GM12865 (cell line): Measurements from ENCODE around the gene THBS2.

ENCODE experiments used
- DNase-seq: peaks from one replicate; pipeline ENCODE4 v3.0.0; 2010; ENCODE audit warnings: low read depth
- H3K4me3 ChIP-seq: 2 replicates; pipeline ENCODE4 v1.5.1; 2011; ENCODE audit warnings: mild to moderate bottlenecking, low read depth, low read length, control low read depth
- TF ChIP-seq, protein P1 (sequence below): IDR thresholded peaks from 2 replicates; pipeline ENCODE4 v1.5.1; 2011; ENCODE audit warnings: low read length, control low read depth, low read depth, inconsistent platforms; ENCODE audit not compliant: insufficient read depth; ENCODE audit errors: missing control alignments

THBS2 gene

DNA sequence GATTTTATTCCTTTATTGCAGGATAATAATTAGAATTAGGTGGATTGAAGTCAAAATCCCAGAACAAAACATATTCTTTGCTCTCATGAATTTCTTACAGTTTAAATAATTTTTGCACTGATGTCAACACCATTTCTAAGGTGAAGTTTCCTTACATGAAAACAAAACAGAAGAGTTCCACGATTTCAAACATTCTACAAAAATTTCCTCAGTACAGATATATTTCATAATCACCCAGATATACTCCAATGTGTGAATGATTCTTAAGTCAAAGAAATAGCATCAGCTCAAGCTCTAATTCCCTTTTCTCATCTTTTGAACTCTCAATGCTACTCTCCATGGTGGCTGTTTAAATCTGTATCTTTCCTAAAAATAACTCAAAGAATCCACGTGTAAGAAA lies 39.5 kb upstream of the THBS2 start:
- DNase-seq, result no peak
- no peak overlapping the region for H3K4me3 ChIP-seq
- TF ChIP-seq, protein P1, sequence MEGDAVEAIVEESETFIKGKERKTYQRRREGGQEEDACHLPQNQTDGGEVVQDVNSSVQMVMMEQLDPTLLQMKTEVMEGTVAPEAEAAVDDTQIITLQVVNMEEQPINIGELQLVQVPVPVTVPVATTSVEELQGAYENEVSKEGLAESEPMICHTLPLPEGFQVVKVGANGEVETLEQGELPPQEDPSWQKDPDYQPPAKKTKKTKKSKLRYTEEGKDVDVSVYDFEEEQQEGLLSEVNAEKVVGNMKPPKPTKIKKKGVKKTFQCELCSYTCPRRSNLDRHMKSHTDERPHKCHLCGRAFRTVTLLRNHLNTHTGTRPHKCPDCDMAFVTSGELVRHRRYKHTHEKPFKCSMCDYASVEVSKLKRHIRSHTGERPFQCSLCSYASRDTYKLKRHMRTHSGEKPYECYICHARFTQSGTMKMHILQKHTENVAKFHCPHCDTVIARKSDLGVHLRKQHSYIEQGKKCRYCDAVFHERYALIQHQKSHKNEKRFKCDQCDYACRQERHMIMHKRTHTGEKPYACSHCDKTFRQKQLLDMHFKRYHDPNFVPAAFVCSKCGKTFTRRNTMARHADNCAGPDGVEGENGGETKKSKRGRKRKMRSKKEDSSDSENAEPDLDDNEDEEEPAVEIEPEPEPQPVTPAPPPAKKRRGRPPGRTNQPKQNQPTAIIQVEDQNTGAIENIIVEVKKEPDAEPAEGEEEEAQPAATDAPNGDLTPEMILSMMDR, result no peak

DNA sequence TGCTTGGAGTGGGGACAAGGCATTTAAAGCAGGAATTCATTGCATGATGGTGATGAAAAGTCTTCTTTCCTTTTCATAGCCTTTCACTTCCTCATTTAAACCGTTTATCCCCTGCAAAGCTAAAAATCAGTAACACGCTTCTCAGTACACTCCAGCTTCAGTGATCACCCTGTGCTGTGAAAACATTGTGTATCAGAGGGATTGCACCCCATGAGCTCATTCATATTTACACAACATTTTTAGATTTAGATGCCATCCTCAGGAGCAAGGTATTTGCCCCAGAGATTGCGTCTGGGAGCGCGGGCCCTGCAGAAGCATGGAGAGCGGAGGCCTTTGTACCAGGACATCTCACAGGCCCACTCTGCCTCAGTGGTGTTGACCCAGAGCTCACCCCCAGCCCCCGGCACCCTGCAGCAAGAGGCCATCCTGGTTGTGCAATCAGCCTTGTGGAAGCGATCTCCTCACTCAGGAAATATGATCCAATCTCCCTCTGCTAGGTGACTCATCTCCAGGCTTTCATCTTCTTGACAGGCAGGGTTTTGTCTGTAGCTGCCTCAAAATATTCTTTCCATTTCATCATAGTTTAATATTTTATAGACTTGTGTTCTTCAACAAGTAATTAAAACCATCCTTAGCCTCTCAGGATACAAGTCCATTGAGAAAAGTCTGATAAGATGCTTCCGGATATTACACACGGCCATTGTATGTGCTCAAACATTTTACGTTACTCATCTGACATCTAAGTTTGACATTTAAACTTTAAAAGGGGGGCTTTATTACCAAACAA lies 38.9 kb upstream of the THBS2 start:
- H3K4me3 ChIP-seq, result no peak overlapping the region
- DNase-seq, result no peak
- TF ChIP-seq, protein P1, result no peak

DNA sequence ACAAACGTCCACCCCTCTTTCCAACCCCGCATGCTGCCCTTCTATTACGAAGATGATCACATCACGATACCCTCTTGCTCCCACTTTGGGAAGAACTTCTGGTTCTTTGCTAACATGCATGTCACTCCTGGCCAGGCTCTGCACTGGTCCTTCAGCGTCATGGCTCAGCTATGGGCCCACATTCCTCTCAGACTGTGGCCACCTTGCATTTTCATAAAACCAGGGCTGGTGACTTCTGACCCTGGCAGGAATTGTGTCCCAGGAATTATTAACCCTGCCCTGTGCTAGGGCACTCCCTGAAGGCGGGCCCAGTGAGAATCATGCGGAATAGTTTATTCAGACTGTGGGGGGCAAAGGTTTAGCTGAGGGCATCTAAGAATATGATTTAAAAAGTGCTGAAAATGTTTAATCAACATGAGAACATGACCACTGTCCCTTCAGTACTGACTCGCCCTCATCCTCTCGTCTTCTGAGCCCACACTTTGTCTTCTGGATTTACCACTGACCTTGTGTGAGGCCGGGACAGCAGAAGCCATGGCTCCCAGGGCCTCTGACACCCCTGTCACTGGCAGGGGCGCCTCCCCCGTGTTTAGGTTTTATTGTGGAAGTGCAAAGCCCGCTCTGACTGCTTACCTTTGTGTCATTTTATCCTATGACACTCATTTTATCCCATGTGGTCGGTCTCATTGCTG lies 38.1 kb upstream of the THBS2 start:
- TF ChIP-seq, protein P1, result no peak
- DNase-seq, result no peak
- H3K4me3 ChIP-seq, result no peak overlapping the region

DNA sequence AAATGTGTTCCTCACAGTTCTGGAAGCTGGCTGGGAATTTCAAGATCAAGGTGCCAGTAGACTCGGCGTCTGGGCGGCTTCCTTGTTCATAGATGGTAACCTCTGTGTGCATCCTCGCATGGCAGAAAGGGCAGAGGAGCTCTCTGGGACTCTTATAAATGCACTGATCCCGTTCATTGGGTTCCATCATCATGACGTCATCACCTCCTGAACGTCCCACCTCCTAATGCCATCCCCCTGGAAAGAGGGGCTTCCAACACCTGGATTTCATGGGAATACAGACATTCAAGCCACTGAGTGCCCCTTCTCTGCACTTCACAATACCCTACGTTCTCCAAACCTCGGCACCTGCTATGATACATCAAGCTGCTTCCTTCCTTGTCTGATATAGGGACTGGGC lies 37.5 kb upstream of the THBS2 start:
- TF ChIP-seq, protein P1, result no peak
- no peak overlapping the region for H3K4me3 ChIP-seq
- DNase-seq, result no peak

DNA sequence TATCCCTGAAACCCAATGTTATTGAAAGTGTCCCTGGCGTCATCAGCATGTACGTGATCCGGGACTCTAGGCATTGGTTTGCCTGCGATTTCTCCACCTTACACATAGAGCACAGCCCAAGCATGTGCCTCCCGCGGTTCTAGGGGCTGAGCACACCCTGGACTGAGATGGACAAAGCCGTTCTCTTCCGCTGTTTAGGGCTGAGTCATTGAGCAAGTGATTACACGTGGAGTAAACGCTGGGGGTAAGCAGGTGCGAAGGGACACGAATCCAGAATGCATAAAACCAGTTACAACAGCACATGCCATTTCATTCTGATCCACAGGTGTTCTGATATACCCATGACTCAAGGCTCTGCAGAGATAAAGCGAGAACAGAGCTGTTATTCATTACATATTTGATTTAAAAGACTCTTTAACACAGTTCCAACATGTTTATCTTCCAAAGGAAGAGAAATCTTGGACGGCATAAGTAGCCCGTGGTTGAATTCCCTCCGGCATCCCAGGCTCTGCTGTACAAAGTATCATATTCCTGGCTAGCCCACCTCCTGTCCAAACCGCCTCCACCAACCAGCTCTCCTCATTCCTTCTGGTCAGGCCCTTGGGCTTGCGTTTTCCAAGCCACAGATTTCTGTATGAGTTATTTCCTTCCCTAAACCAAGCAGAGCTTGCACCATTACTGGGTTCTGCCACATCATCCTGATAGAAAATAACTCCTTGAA lies 36.1 kb upstream of the THBS2 start:
- TF ChIP-seq, protein P1, result no peak
- no peak for DNase-seq
- H3K4me3 ChIP-seq, result no peak overlapping the region

DNA sequence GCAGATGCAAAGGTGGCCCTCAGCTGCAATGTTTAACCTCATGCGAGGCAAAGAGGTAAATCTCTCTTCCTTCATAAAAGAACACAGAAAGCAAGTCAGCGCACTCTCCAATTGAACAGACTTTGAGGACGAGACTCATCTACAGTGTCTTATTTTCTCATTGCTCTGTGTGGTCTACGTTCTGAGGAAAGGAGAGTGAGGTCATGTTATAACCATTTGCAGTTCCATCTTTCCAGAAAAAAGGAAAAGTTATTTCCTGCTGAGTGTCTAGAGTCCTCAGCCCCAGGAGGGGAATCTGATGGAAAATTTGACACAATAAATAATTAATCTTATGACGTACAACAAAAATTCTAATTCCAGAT lies 35.6 kb upstream of the THBS2 start:
- no peak for DNase-seq
- H3K4me3 ChIP-seq, result no peak overlapping the region
- TF ChIP-seq, protein P1, result no peak
